RWPE2 (cell line): Measurements from ENCODE around the gene THOC2.

Experiments
- ATAC-seq: fragments of 200-7000 bp; cut with Tn5 transposase; 3 replicates; pipeline ENCODE4 v1.9.1; 2021; ENCODE audit warnings: low read depth
- DNase-seq: peaks from one replicate; pipeline ENCODE4 v3.0.0-alpha.2; 2020; ENCODE audit warnings: low spot score
- H3K27ac ChIP-seq: fragments of 450-650 bp; 2 replicates; pipeline ENCODE4 v1.5.1; 2017; ENCODE audit warnings: mild to moderate bottlenecking; ENCODE audit not compliant: poor library complexity, severe bottlenecking
- H3K27me3 ChIP-seq: fragments of 250-450 bp; sonication (Bioruptor Pico); 2 replicates; pipeline ENCODE4 v1.5.1; 2021; ENCODE audit warnings: mild to moderate bottlenecking, moderate library complexity; ENCODE audit not compliant: insufficient read depth, poor library complexity, severe bottlenecking
- H3K36me3 ChIP-seq: fragments of 250-450 bp; sonication (Bioruptor Pico); 2 replicates; pipeline ENCODE4 v1.5.1; 2020; ENCODE audit warnings: low read depth, mild to moderate bottlenecking, moderate library complexity
- H3K4me1 ChIP-seq: fragments of 250-450 bp; sonication (Bioruptor Pico); 2 replicates; pipeline ENCODE4 v1.5.1; 2021; ENCODE audit warnings: mild to moderate bottlenecking, moderate library complexity; ENCODE audit not compliant: insufficient read depth, poor library complexity, severe bottlenecking
- H3K4me3 ChIP-seq: fragments of 250-450 bp; sonication (Bioruptor Pico); 2 replicates; pipeline ENCODE4 v1.5.1; 2021; ENCODE audit warnings: mild to moderate bottlenecking, moderate library complexity; ENCODE audit not compliant: severe bottlenecking
- H3K9me3 ChIP-seq: fragments of 250-450 bp; sonication (Bioruptor Pico); 2 replicates; pipeline ENCODE4 v1.5.1; 2021; ENCODE audit warnings: mild to moderate bottlenecking, moderate library complexity; ENCODE audit not compliant: severe bottlenecking
- CTCF ChIP-seq: fragments of 450-650 bp; IDR thresholded peaks from one replicate; pipeline ENCODE4 v1.5.1; 2017; ENCODE audit warnings: mild to moderate bottlenecking, moderate library complexity; ENCODE audit not compliant: poor library complexity, severe bottlenecking

Gene THOC2

GRCh38 chrX:123753656-123754350 is 21.0 kb upstream of the THOC2 start:
- no peak overlapping the region for H3K27ac ChIP-seq
- no peak for DNase-seq
- no peak overlapping the region for H3K4me3 ChIP-seq
- no peak for TF ChIP-seq CTCF
- no peak for ATAC-seq
- no peaks in the 10 kb centered on the region for H3K36me3 ChIP-seq
- no peaks in the 10 kb centered on the region for H3K4me1 ChIP-seq
- H3K9me3 ChIP-seq, result no peaks in the 10 kb centered on the region
- H3K27me3 ChIP-seq, result no peaks in the 10 kb centered on the region

GRCh38 chrX:123749643-123750042 is 16.8 kb upstream of the THOC2 start:
- no peak for TF ChIP-seq CTCF
- Histone ChIP-seq H3K27ac (no peak overlapping the region), H3K36me3 (no peaks in the 10 kb centered on the region), H3K4me1 (no peaks in the 10 kb centered on the region), H3K4me3 (no peak overlapping the region), H3K27me3 (no peaks in the 10 kb centered on the region), H3K9me3 (no peaks in the 10 kb centered on the region)
- DNase-seq (no peak), ATAC-seq (no peak)

GRCh38 chrX:123745511-123745910 is 12.7 kb upstream of the THOC2 start:
- no peak for DNase-seq
- Histone ChIP-seq H3K4me1 (no peaks in the 10 kb centered on the region), H3K27ac (no peak overlapping the region), H3K36me3 (no peaks in the 10 kb centered on the region), H3K27me3 (no peaks in the 10 kb centered on the region), H3K9me3 (no peaks in the 10 kb centered on the region), H3K4me3 (no peak overlapping the region)
- no peak for TF ChIP-seq CTCF
- no peak for ATAC-seq

GRCh38 chrX:123743312-123743711 is 10.5 kb upstream of the THOC2 start:
- H3K9me3 ChIP-seq, result no peaks in the 10 kb centered on the region
- H3K4me1 ChIP-seq, result no peaks in the 10 kb centered on the region
- no peak for TF ChIP-seq CTCF
- DNase-seq (no peak), ATAC-seq (no peak)
- H3K4me3 ChIP-seq, result no peak overlapping the region
- no peaks in the 10 kb centered on the region for H3K36me3 ChIP-seq
- no peak overlapping the region for H3K27ac ChIP-seq
- no peaks in the 10 kb centered on the region for H3K27me3 ChIP-seq

GRCh38 chrX:123742440-123742839 is 9.6 kb upstream of the THOC2 start:
- no peak for TF ChIP-seq CTCF
- Histone ChIP-seq H3K27ac (no peak overlapping the region), H3K27me3 (no peaks in the 10 kb centered on the region), H3K4me3 (no peak overlapping the region), H3K4me1 (no peaks in the 10 kb centered on the region), H3K9me3 (no peaks in the 10 kb centered on the region), H3K36me3 (no peaks in the 10 kb centered on the region)
- ATAC-seq (no peak), DNase-seq (no peak)
